GM12891 (cell line): Measurements from ENCODE around the gene NKD1.

Source experiments
- DNase-seq: peaks from one replicate; pipeline ENCODE4 v3.0.0; 2011; ENCODE audit warnings: low spot score; ENCODE audit not compliant: insufficient read length
- FAIRE-seq: peaks from 2 replicates; lab custom pipeline; 2011; peaks lifted over from hg19 to GRCh38; lab: Jason Lieb, UNC
- PAX5 ChIP-seq: IDR thresholded peaks from 2 replicates; pipeline ENCODE4 v1.6.1; 2011; ENCODE audit warnings: low read length, moderate library complexity, mild to moderate bottlenecking; ENCODE audit not compliant: insufficient read depth, severe bottlenecking
- POLR2A ChIP-seq: IDR thresholded peaks from 2 replicates; pipeline ENCODE4 v1.6.1; 2011; ENCODE audit warnings: low read depth, low read length, control low read depth
- POLR2AphosphoS5 ChIP-seq: IDR thresholded peaks from 2 replicates; pipeline ENCODE4 v1.6.1; 2011; ENCODE audit warnings: low read depth, low read length, control low read depth
- POU2F2 ChIP-seq: IDR thresholded peaks from 2 replicates; pipeline ENCODE4 v1.6.1; 2011; ENCODE audit warnings: low read depth, mild to moderate bottlenecking, control low read depth, low read length, moderate library complexity
- SPI1 ChIP-seq: IDR thresholded peaks from 2 replicates; pipeline ENCODE4 v1.6.1; 2011; ENCODE audit warnings: low read depth, low read length, control low read depth
- TAF1 ChIP-seq: IDR thresholded peaks from 2 replicates; pipeline ENCODE4 v1.6.1; 2011; ENCODE audit warnings: low read depth, low read length, control low read depth

Gene NKD1

DNA sequence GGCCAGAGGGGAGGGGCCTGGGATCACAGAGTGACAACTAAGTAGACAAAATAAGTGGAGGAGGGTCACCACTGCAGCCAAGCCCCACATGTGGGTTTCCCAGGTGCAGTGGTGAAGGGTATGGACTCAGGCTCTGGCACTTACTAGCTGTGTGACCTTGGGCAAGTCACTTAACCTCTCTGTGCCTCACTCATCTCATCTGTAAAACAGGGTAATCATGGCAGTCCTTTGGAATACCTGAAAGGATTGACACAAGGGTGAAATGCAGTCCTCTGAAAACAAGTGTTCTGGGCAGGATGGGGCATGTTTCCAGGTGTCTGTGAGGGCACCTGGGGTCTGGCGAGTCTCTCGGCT is 55.8 kb downstream of the NKD1 start:
- DNase-seq (no peak), FAIRE-seq (no peak)
- TF ChIP-seq POLR2A (no peak), POLR2AphosphoS5 (no peak), PAX5 (no peak), TAF1 (no peak), POU2F2 (no peak), SPI1 (no peak)

DNA sequence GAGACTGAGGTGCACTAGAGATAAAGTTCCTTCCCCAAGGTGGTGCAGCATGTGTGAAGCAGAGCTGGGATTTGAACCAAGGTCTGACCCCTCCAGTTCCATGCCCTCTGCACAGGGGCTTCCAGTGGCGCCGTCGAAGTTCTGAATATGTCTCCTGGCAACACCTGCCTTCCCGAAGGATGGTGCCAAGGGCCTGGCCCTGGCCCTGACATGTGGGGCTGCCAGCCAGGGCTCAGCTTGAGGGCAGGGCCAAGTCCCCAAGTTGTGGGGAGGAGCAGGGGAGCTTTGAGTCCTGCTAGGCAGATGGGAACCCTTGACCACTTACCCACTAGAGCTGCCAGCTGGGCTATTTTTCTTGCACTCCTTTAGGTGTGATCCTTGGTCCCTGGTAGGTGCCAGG is 56.4 kb downstream of the NKD1 start:
- TF ChIP-seq PAX5 = no peak
- no peak for TF ChIP-seq TAF1
- no peak for TF ChIP-seq POLR2AphosphoS5
- no peak for TF ChIP-seq POU2F2
- TF ChIP-seq POLR2A = no peak
- TF ChIP-seq SPI1 = no peak
- FAIRE-seq = no peak

DNA sequence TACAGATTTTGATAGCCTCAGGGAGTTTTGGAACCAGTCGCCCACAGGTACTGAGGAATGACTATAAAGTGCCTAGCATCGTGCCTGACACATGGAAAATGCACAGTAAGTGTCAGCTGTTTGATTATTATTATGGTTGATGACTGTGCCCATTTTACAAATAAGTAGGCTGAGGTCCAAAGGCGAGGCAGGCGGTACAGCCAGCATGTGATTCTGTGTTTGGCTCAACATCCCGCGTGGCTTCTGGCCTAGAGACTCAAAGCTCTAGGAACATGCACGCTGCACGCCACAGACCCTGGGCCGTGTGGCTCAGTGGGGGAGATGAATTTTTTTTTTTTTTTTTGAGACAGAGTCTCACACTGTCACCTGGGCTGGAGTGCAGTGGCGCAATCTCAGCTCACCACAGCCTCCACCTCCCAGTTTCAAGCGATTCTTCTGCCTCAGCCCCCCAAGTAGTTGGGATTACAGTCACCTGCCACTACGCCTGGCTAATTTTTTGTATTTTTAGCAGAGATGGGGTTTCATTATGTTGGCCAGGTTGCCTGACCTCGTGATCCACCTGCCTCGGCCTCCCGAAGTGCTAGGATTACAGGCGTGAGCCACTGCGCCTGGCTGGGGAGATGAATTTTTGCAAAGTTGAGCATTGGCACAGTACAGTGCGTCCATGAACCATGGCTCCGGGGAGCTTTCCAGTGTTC is 57.7 kb downstream of the NKD1 start:
- DNase-seq = no peak
- FAIRE-seq = no peak
- no peak for TF ChIP-seq SPI1
- TF ChIP-seq TAF1 = no peak
- no peak for TF ChIP-seq POLR2AphosphoS5

More for the DNA sequence above, 56.4 kb downstream of the NKD1 start:
- DNase-seq = no peak

- TF ChIP-seq POLR2A (no peak), PAX5 (no peak), POLR2AphosphoS5 (no peak), SPI1 (no peak), POU2F2 (no peak), TAF1 (no peak)
- FAIRE-seq (no peak), DNase-seq (no peak)
Measured at GRCh38 chr16:50606431-50607050, 58.3 kb downstream of the NKD1 start.

DNA sequence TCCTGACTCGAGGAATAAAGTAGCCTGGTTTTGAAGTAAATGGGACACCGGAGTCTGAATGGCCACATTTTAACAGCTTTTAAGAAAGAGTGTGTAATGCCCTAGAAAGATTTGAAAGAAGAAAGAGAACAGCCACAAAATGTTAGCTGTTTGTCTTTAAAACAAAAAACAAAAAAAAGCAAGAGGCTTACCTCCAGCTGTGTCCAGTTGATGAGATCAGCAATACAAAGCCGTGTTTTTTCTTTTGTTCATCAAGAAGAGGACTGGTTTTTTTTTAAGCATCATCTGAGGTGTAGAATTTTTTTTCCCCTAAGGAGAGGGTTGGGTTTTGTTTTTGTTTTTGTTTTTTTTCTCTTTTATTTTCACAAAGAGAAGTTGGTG is 58.8 kb downstream of the NKD1 start:
- TF ChIP-seq POLR2A (no peak), PAX5 (no peak), SPI1 (no peak), POLR2AphosphoS5 (no peak), TAF1 (no peak), POU2F2 (no peak)
- DNase-seq (no peak), FAIRE-seq (no peak)

DNA sequence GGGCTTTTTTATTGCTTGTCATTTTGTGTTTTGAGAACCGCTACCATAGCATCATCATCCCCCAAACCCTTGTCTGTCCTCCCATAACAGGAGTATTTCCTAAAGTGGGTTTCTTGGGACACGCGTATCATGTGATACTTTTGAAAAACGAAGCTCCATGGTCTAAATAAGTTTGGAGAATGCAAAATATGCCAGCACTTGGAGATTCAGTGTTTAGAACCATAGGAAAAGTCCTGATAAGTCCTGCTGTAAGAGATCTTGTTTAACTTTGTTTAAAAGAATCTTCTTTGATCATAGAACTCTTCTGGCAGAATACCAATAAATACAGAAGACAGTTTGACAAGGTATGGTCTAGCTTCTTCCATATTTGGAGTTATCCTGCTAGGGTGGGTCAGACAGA is 59.3 kb downstream of the NKD1 start:
- DNase-seq (no peak), FAIRE-seq (no peak)
- TF ChIP-seq POLR2AphosphoS5 = no peak
- TF ChIP-seq TAF1 = no peak
- TF ChIP-seq POU2F2 = no peak
- TF ChIP-seq PAX5 = no peak
- no peak for TF ChIP-seq POLR2A
- TF ChIP-seq SPI1 = no peak

DNA sequence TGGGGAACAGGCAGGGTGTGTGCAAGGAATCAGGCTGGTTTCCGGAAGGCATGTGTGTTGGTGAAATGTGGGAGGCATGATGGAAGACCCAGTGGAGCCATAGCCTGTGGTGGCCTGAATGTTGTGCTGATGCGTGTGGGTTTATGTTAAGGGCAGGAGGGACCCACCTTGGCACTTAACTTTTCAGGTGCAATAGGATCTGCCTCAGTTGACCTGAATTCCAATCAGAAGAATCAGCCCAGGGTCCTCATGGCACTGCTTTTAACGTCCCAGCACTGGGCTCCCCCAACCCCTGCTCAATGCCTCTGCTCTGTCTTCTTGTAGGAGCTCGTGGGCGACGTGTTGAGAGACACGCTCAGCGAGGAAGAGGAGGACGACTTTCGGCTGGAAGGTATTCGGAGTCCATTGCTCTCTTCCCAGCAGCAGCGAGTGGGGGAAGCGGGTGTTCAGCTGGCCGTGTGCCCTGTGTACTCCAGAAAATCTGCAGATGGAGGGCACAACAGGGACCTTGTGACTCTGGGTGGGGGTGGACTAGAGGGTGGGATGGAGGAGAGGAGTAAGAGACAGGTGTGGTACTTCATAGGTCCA is 59.9 kb downstream of the NKD1 start:
- no peak for DNase-seq
- no peak for FAIRE-seq

GRCh38 chr16:50609049-50609448 is 60.9 kb downstream of the NKD1 start:
- FAIRE-seq = no peak

More for the DNA sequence above, 59.9 kb downstream of the NKD1 start:
- no peak for TF ChIP-seq POLR2A
- TF ChIP-seq POLR2AphosphoS5 = no peak

GRCh38 chr16:50609471-50609870 is 61.3 kb downstream of the NKD1 start:
- DNase-seq (no peak), FAIRE-seq (no peak)
- TF ChIP-seq PAX5 = no peak
- no peak for TF ChIP-seq POU2F2
- no peak for TF ChIP-seq POLR2A

More at GRCh38 chr16:50609049-50609448, 60.9 kb downstream of the NKD1 start:
- DNase-seq = no peak
- TF ChIP-seq SPI1 = no peak
- TF ChIP-seq POLR2AphosphoS5 = no peak
- TF ChIP-seq POU2F2 = no peak
- TF ChIP-seq PAX5 = no peak
- no peak for TF ChIP-seq TAF1

DNA sequence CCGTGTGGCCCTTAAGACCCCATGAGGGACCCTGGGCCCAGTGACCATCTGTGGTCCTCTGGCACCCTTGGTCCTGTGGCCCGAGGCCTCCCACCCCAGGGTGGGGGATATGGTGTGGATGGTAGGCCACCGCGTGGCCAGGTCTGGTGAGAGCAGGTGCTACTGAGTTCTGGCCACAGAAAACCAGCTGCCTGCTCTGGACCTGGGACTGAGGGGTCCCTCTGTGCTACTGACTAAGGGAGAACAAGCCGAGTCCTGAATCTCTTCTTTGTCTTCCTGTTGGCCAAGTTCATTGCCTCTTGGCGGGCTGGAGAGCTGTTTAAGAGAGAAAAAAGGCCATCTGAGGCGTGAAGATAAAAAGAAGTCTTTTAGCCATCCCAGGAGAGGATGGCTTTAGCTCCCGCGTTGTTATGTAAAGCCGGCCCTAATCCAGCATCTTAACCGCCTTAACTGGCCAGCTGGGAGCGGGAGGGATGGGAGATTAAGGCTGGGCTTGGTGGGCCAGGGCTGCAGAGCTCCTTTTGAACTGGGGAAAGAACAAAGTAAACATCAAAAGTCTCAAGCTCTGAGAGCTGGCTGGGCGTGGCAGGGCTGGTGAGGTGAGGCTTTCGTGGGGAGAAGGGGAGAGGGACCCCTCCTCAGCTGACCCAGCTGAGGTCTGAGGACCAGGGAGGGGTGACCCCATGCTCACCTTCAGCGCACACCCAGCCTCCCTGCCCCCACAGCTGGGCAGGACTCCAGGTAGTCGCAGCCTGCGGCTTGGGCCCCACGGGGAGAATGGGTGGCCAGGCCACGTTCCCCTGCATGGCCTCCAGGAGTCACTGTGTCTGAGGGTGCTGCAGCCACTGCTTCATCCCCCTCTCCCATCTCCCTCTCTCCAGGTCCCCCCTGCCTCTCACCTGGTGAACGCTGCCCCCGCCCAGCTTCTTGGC is 62.4 kb downstream of the NKD1 start:
- DNase-seq (no peak), FAIRE-seq (no peak)
- TF ChIP-seq PAX5 (no peak), POLR2A (no peak), POU2F2 (no peak), SPI1 (no peak), TAF1 (no peak), POLR2AphosphoS5 (no peak)
